Natural killer cell treated with Interleukin-12 subunit alpha and Interleukin-12 subunit beta and Interleukin-15 and Interleukin-18, amount 100 ng/mL, for 72 hours (primary cell): Measurements from ENCODE around the gene CTAGE1. TPM values are rescaled to one million over a fixed set of nuclear protein-coding genes. Genes with fewer than 3 reads are reported as not detected.

Source experiments
- total RNA-seq, 2 donors: library from RNA; stranded (reverse); gene quantifications; one replicate each; pipeline ENCODE4 v1.2.3, GENCODE V29; 2022

CTAGE1 gene
- total RNA-seq, 2 donors from 2014 or later: not detected

Other genes with a start within 250 kb of the CTAGE1 start
- not detected for gene GATA6, start 248.3 kb downstream of the CTAGE1 start, total RNA-seq